OCI-LY1 (cell line): ENCODE results near the gene NDUFS5.

ENCODE experiments used
- H2AFZ ChIP-seq: fragments of 200-600 bp; sonication (generic), shearing (Covaris generic); 2 replicates; pipeline ENCODE4 v1.6.0; 2014; ENCODE audit warnings: antibody characterized with exemption, mild to moderate bottlenecking, low read length
- H3F3A ChIP-seq: fragments of 200-600 bp; sonication (generic), shearing (Covaris generic); 2 replicates; pipeline ENCODE4 v1.6.0; 2014; ENCODE audit warnings: mild to moderate bottlenecking, antibody characterized with exemption, low read length, moderate library complexity; ENCODE audit not compliant: insufficient read depth
- H3K27ac ChIP-seq: fragments of 200-600 bp; sonication (generic); 2 replicates; pipeline ENCODE4 v1.5.1; 2014; ENCODE audit warnings: low read length, mixed run types, mild to moderate bottlenecking, low read depth; ENCODE audit not compliant: poor library complexity, severe bottlenecking
- H3K27me3 ChIP-seq: fragments of 200-600 bp; sonication (generic); 2 replicates; pipeline ENCODE4 v1.6.0; 2014; ENCODE audit warnings: antibody characterized with exemption, mild to moderate bottlenecking, low read length, moderate library complexity; ENCODE audit not compliant: insufficient read depth
- H3K36me3 ChIP-seq: fragments of 200-600 bp; sonication (generic); 2 replicates; pipeline ENCODE4 v1.6.1; 2014; ENCODE audit warnings: mild to moderate bottlenecking, antibody characterized with exemption, low read length, moderate library complexity, mixed read lengths; ENCODE audit not compliant: insufficient read depth
- H3K4me1 ChIP-seq: fragments of 200-600 bp; sonication (generic); 2 replicates; pipeline ENCODE4 v1.5.1; 2014; ENCODE audit warnings: mild to moderate bottlenecking, low read length, moderate library complexity; ENCODE audit not compliant: insufficient read depth, severe bottlenecking
- H3K4me2 ChIP-seq: fragments of 200-600 bp; sonication (generic), shearing (Covaris generic); 2 replicates; pipeline ENCODE4 v1.6.1; 2014; ENCODE audit warnings: low read length
- H3K4me3 ChIP-seq: fragments of 200-600 bp; sonication (generic); 2 replicates; pipeline ENCODE4 v1.5.1; 2014; ENCODE audit warnings: low read length, low read depth, mild to moderate bottlenecking, mixed read lengths; ENCODE audit not compliant: poor library complexity, severe bottlenecking
- H3K79me2 ChIP-seq: fragments of 200-600 bp; shearing (Covaris generic); 2 replicates; pipeline ENCODE4 v1.6.1; 2016; ENCODE audit warnings: mixed run types, low read length, mixed read lengths; ENCODE audit not compliant: insufficient read depth
- H3K9ac ChIP-seq: fragments of 200-600 bp; sonication (generic), shearing (Covaris generic); 2 replicates; pipeline ENCODE4 v1.6.1; 2014; ENCODE audit warnings: mild to moderate bottlenecking, low read length, mixed read lengths
- H3K9me2 ChIP-seq: fragments of 200-600 bp; sonication (generic), shearing (Covaris generic); 2 replicates; pipeline ENCODE4 v1.6.1; 2014; ENCODE audit warnings: low read depth, mild to moderate bottlenecking, low read length, mixed read lengths
- H3K9me3 ChIP-seq: fragments of 200-600 bp; shearing (Covaris generic); 2 replicates; pipeline ENCODE4 v1.6.1; 2014; ENCODE audit warnings: low read length, mixed read lengths
- H4K20me1 ChIP-seq: fragments of 200-600 bp; sonication (generic), shearing (Covaris generic); 2 replicates; pipeline ENCODE4 v1.6.0; 2016; ENCODE audit warnings: mild to moderate bottlenecking, low read length; ENCODE audit not compliant: insufficient read depth
- EZH2 ChIP-seq: fragments of 200-600 bp; sonication (generic), shearing (Covaris generic); IDR thresholded peaks from 2 replicates; pipeline ENCODE4 v1.8.0; 2017; ENCODE audit warnings: borderline replicate concordance, mixed run types, mild to moderate bottlenecking, antibody characterized with exemption, low read length, moderate library complexity, mixed read lengths
- TF ChIP-seq, protein P1 (sequence below): fragments of 200-600 bp; sonication (generic), shearing (Covaris generic); IDR thresholded peaks from 2 replicates; pipeline ENCODE4 v1.5.1; 2017; ENCODE audit warnings: mild to moderate bottlenecking, antibody characterized with exemption, low read length, moderate library complexity, mixed read lengths

NDUFS5 gene

DNA sequence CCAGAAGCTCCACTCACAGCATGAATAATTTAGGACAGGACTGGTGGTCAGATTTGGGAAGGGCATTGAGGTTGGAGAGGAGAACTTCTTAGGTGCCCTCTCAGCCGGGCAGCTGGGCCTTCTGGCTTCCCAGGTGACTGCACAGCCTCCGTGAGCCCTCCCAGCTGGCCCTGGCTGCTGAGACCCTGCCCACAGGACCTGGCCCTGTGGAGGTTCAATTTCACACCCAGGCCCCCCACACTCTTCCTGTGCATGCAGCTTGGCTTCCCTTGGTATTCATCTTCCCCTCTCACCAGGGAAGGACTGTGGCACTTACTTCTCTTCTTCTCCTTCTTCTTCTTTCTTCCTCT is 50.6 kb downstream of the NDUFS5 start:
- TF ChIP-seq, protein P1, sequence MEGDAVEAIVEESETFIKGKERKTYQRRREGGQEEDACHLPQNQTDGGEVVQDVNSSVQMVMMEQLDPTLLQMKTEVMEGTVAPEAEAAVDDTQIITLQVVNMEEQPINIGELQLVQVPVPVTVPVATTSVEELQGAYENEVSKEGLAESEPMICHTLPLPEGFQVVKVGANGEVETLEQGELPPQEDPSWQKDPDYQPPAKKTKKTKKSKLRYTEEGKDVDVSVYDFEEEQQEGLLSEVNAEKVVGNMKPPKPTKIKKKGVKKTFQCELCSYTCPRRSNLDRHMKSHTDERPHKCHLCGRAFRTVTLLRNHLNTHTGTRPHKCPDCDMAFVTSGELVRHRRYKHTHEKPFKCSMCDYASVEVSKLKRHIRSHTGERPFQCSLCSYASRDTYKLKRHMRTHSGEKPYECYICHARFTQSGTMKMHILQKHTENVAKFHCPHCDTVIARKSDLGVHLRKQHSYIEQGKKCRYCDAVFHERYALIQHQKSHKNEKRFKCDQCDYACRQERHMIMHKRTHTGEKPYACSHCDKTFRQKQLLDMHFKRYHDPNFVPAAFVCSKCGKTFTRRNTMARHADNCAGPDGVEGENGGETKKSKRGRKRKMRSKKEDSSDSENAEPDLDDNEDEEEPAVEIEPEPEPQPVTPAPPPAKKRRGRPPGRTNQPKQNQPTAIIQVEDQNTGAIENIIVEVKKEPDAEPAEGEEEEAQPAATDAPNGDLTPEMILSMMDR = no peak
- TF ChIP-seq EZH2 = no peak
- Histone ChIP-seq H3K27me3 (no peaks in the 10 kb centered on the region), H2AFZ (no peak overlapping the region), H3K36me3 (no peaks in the 10 kb centered on the region), H3K27ac (no peak overlapping the region), H4K20me1 (no peaks in the 10 kb centered on the region), H3F3A (no peaks in the 10 kb centered on the region), H3K9me2 (no peaks in the 10 kb centered on the region), H3K4me3 (no peak overlapping the region), H3K79me2 (no peaks in the 10 kb centered on the region), H3K9me3 (no peaks in the 10 kb centered on the region; the same call in 1 of the 2 replicates), H3K4me1 (no peaks in the 10 kb centered on the region), H3K4me2 (no peak overlapping the region), H3K9ac (no peak overlapping the region)

DNA sequence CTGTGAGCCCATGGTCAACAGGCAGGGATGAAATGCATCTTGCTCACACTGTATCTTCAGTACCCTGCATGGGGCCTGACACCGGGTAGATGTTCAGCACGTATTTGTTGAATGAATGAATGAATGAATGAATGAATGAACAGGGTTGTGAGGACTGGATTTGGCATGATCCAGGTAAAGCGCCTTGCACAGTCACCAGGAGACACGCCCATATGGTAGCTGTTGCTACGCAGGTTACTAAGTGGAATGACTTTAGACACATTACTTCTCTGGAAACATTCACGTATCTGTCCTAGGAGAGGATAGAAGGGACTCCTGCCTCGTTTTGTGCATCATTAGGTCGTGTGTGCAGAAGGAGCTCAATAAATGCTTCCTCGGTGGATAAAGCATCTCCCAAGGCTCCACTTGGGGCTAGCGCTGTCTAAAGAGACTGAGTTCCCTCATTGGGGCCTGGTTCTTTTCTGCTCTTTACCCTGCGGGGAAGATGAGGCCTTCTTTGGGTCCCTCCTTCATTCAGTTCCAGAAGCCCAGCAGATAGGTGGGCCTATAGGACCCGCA is 54.2 kb downstream of the NDUFS5 start:
- no peak overlapping the region for H3K9ac ChIP-seq
- H2AFZ ChIP-seq = no peak overlapping the region
- H3K27me3 ChIP-seq = peaks cover 6% of the 10 kb centered on the region; the same call in 1 of the 2 replicates
- no peaks in the 10 kb centered on the region for H3K4me1 ChIP-seq
- TF ChIP-seq, protein P1 = no peak
- TF ChIP-seq EZH2 = no peak
- H3K9me2 ChIP-seq = no peaks in the 10 kb centered on the region
- H3F3A ChIP-seq = no peaks in the 10 kb centered on the region
- no peaks in the 10 kb centered on the region for H4K20me1 ChIP-seq
- H3K4me3 ChIP-seq = no peak overlapping the region
- H3K9me3 ChIP-seq = no peaks in the 10 kb centered on the region
- H3K27ac ChIP-seq = no peak overlapping the region
- no peak overlapping the region; the same call in 1 of the 2 replicates for H3K4me2 ChIP-seq
- no peaks in the 10 kb centered on the region for H3K36me3 ChIP-seq
- no peaks in the 10 kb centered on the region for H3K79me2 ChIP-seq

- TF ChIP-seq EZH2 = no peak
- TF ChIP-seq, protein P1 = no peak
- no peaks in the 10 kb centered on the region for H3F3A ChIP-seq
- H3K4me3 ChIP-seq = no peak overlapping the region
- no peaks in the 10 kb centered on the region for H3K9me2 ChIP-seq
- H3K36me3 ChIP-seq = no peaks in the 10 kb centered on the region
- no peaks in the 10 kb centered on the region for H3K9me3 ChIP-seq
- no peak overlapping the region; the same call in 1 of the 2 replicates for H3K4me2 ChIP-seq
- H3K4me1 ChIP-seq = no peaks in the 10 kb centered on the region
- peaks cover 6% of the 10 kb centered on the region; the same call in 1 of the 2 replicates for H3K27me3 ChIP-seq
- no peak overlapping the region for H2AFZ ChIP-seq
- no peak overlapping the region for H3K9ac ChIP-seq
- no peak overlapping the region for H3K27ac ChIP-seq
- no peaks in the 10 kb centered on the region for H3K79me2 ChIP-seq
- no peaks in the 10 kb centered on the region for H4K20me1 ChIP-seq
Observed at GRCh38 chr1:39080831-39081270, 54.7 kb downstream of the NDUFS5 start.
